Measurements from ENCODE around the gene ZNF678.

DNA sequence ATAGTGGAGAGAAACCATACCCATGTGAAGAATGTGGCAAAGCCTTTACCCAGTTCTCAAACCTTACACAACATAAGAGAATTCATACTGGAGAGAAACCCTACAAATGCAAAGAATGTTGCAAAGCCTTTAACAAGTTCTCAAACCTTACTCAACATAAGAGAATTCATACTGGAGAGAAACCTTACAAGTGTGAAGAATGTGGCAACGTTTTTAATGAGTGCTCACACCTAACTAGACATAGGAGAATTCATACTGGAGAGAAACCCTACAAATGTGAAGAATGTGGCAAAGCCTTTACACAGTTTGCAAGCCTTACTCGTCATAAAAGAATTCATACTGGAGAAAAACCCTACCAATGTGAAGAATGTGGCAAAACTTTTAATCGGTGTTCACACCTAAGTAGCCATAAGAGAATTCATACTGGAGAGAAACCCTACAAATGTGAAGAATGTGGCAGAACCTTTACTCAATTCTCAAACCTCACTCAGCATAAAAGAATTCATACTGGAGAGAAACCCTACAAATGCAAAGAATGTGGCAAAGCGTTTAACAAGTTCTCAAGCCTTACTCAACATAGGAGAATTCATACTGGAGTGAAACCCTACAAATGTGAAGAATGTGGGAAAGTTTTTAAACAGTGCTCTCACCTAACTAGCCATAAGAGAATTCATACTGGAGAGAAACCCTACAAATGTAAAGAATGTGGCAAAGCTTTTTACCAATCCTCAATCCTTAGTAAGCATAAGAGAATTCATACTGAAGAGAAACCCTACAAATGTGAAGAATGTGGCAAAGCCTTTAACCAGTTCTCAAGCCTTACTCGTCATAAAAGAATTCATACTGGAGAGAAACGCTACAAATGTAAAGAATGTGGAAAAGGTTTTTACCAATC, 91.7 kb downstream of the ZNF678 start:
- TF ChIP-seq CTCF (conservative IDR thresholded peaks at IDR 0.05; ENCODE audit: low read length) (no peak), EZH2phosphoT487 (IDR thresholded peaks at IDR 0.05; ENCODE audit: borderline replicate concordance) (no peak)
